ENCODE measurements around the gene AGRN.
A peak's percentile ranks its signal among the peaks of the same experiment; 100 is the strongest.
"Not testable (repeated sequence)": the region's sequence is repeated elsewhere in the genome, so short reads cannot be mapped to it uniquely, and the experiment has no call there.

The AGRN gene

DNA sequence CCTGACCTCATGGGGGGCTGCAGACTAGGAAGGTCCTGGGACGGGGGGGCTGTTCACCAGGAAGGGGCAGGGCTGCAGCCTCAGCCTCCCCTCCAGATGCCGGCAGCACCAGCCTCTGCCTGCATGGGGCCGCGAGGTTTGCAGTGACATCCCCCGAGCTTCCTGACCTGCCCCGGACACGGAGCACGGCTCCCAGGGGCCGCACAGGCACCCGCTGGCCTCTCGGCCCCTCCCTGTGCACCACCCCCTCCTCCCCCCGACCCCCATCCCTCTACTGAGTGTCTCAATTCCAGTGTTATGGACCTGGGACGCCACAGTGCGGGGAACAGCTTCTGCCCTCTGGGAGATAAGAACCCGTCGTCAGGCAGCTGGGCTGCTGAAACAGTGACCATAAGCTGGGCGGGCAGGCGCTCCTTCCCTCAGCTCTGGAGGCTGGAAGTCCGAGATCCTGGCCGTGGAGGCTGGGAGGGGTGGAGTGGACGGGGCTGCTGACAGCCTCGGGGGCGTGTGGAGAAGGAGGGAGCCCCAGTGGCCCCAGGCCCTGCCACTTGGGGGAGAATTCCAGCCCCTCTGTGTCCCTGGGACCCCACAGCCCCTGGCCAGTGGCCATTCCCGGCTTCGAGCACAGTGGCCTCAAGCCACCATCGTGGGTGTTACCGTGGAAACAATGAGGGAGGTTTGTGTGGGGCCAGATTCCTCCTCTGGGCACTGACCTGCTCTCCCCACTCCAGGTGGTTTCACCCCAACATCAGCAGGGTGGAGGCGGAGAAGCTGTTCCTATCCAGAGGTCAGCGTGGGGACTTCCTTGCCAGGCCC lies 42.6 kb downstream of the AGRN start:
- Histone ChIP-seq H3K9ac (ENCODE audit: low read depth, low read length) (no peak overlapping the region), H3K27ac (ENCODE audit: low read length) (no peak overlapping the region), H3K9me3 (ENCODE audit: insufficient read depth, low read depth, low read length) (no peaks in the 10 kb centered on the region), H3K4me3 (ENCODE audit: low read length) (no peak overlapping the region), H3K36me3 (ENCODE audit: insufficient read depth, low read depth, low read length) (no peaks in the 10 kb centered on the region), H3K4me1 (ENCODE audit: insufficient read depth, low read length) (no peaks in the 10 kb centered on the region; the same call in 1 of the 2 replicates), H3K27me3 (ENCODE audit: insufficient read depth, low read length) (peaks cover 71% of the 10 kb centered on the region)

DNA sequence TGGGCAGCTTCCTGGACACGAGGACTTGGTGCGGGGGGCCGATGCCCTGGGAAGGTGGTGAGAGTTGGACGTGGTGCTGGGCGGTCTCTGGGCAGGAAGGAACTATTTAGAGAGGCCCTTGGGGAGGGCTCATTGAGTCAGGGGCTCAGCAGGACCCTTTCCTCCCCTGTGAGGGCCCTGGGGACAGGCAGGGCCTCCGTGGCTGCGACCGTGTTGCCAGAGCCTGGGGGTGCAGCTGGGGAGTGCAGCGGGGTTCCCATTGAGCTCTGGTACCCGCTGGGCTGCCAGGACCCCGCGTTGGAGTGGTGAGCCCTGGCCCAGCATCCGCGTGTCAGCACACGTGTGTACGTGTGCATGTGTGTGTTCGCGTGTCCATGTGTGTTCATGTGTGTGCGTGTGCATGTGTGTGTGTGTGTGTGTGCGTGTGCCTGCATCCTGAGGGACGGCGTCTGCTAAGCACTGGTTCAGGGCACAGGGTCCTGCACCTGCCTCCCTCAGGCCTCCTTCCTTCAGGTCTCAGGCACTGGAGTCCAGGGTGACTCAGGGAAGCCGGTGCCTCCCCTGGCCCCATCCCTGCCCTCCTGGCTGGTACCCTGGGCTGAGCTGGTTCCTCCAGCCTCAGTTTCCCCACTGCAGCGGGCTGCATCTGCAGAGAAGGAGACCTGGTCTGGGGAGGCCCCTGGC lies 43.5 kb downstream of the AGRN start:
- H3K9ac ChIP-seq (ENCODE audit: low read depth, low read length) = no peak overlapping the region
- no peaks in the 10 kb centered on the region for H3K9me3 ChIP-seq (ENCODE audit: insufficient read depth, low read depth, low read length)
- no peaks in the 10 kb centered on the region; the same call in 1 of the 2 replicates for H3K4me1 ChIP-seq (ENCODE audit: insufficient read depth, low read length)
- H3K36me3 ChIP-seq (ENCODE audit: insufficient read depth, low read depth, low read length) = no peaks in the 10 kb centered on the region
- H3K27ac ChIP-seq (ENCODE audit: low read length) = no peak overlapping the region
- no peak overlapping the region for H3K4me3 ChIP-seq (ENCODE audit: low read length)
- H3K27me3 ChIP-seq (ENCODE audit: insufficient read depth, low read length) = peaks cover 71% of the 10 kb centered on the region

DNA sequence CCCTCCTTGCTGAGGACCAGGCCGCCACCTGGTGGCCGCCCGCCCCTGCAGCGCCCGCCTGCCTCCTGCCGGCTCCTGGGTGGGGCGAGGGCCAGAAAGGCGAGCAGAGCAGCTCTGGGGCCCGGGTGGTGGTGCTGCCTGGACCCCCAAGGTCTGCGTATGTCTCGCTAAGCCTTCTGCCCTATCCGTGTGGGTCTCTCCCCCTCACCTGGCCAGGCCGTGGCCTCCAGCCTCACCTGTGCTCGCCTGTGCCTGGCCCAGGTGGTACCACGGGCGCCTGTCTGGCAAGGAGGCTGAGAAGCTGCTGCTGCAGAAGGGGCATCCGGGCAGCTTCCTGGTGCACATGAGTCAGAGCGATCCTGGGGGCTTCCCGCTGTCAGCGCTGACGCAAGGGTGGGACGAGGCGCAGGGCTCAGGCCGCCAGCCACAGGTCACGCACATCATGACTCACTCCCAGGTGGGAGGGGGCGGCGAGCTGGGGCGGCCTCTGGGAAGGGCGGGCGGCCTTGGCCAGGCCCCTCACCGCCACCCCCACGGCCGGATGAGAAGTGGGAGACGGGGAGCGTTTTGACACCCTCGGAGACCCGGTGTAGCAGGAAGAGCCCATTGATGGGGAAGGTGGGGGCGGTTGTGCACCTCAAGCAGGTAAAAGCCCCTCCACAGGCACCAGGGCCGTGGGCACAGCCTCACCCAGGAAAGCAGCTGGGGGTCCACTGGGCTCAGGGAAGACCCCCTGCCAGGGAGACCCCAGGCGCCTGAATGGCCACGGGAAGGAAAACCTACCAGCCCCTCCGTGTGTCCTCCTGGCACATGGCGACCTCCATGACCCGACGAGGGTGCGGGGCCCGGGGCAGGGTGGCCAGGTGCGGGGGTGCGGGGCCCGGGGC lies 44.3 kb downstream of the AGRN start:
- Histone ChIP-seq H3K27me3 (ENCODE audit: insufficient read depth, low read length) (peaks cover 64% of the 10 kb centered on the region), H3K27ac (ENCODE audit: low read length) (no peak overlapping the region), H3K9me3 (ENCODE audit: insufficient read depth, low read depth, low read length) (no peaks in the 10 kb centered on the region), H3K9ac (ENCODE audit: low read depth, low read length) (no peak overlapping the region), H3K4me1 (ENCODE audit: insufficient read depth, low read length) (no peaks in the 10 kb centered on the region; the same call in 1 of the 2 replicates), H3K36me3 (ENCODE audit: insufficient read depth, low read depth, low read length) (no peaks in the 10 kb centered on the region), H3K4me3 (ENCODE audit: low read length) (no peak overlapping the region; the same call in 1 of the 2 replicates)

DNA sequence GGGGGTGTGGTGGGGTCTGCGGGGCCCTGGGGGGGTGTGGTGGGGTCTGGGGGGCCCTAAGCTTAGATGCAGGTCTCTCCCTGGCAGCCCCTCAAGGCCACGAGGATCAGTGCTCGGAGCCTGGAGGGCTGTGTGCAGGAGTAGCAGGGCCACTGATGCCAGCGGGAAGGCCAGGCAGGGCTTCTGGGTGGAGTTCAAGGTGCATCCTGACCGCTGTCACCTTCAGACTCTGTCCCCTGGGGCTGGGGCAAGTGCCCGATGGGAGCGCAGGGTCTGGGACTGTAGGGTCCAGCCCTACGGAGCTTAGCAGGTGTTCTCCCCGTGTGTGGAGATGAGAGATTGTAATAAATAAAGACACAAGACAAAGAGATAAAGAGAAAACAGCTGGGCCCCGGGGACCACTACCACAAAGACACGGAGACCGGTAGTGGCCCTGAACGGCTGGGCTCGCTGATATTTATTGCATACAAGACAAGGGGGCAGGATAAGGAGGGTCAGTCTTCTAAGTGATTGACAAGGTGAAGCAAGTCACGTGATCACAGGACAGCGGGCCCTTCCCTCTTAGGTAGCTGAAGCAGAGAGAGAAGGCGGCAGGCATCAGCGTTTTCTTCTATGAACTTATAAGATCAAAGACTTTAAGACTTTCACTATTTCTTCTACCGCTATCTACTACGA lies 45.5 kb downstream of the AGRN start:
- no peaks in the 10 kb centered on the region; the same call in 1 of the 2 replicates for H3K4me1 ChIP-seq (ENCODE audit: insufficient read depth, low read length)
- no peak overlapping the region for H3K27ac ChIP-seq (ENCODE audit: low read length)
- no peak overlapping the region for H3K9ac ChIP-seq (ENCODE audit: low read depth, low read length)
- peaks cover 66% of the 10 kb centered on the region for H3K27me3 ChIP-seq (ENCODE audit: insufficient read depth, low read length)
- no peaks in the 10 kb centered on the region for H3K9me3 ChIP-seq (ENCODE audit: insufficient read depth, low read depth, low read length)
- no peaks in the 10 kb centered on the region for H3K36me3 ChIP-seq (ENCODE audit: insufficient read depth, low read depth, low read length)
- H3K4me3 ChIP-seq (ENCODE audit: low read length) = no peak overlapping the region

DNA sequence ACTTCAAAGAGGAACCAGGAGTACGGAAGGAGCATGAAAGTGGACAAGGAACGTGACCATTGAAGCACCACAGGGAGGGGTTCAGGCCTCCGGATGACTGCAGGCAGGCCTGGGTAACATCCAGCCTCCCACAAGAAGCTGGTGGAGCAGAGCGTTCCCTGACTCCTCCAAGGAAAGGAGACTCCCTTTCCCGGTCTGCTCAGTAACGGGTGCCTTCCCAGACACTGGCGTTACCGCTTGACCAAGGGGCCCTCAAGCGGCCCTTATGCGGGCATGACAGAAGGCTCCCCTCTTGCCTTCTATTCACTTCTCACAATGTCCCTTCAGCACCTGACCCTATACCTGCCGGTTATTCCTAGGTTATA lies 46.0 kb downstream of the AGRN start:
- not testable (repeated sequence) for H3K36me3 ChIP-seq (ENCODE audit: insufficient read depth, low read depth, low read length); H3K4me3 ChIP-seq (ENCODE audit: low read length); H3K4me1 ChIP-seq (ENCODE audit: insufficient read depth, low read length); H3K9ac ChIP-seq (ENCODE audit: low read depth, low read length); H3K27ac ChIP-seq (ENCODE audit: low read length); H3K9me3 ChIP-seq (ENCODE audit: insufficient read depth, low read depth, low read length)
- peaks cover 63% of the 10 kb centered on the region for H3K27me3 ChIP-seq (ENCODE audit: insufficient read depth, low read length)

DNA sequence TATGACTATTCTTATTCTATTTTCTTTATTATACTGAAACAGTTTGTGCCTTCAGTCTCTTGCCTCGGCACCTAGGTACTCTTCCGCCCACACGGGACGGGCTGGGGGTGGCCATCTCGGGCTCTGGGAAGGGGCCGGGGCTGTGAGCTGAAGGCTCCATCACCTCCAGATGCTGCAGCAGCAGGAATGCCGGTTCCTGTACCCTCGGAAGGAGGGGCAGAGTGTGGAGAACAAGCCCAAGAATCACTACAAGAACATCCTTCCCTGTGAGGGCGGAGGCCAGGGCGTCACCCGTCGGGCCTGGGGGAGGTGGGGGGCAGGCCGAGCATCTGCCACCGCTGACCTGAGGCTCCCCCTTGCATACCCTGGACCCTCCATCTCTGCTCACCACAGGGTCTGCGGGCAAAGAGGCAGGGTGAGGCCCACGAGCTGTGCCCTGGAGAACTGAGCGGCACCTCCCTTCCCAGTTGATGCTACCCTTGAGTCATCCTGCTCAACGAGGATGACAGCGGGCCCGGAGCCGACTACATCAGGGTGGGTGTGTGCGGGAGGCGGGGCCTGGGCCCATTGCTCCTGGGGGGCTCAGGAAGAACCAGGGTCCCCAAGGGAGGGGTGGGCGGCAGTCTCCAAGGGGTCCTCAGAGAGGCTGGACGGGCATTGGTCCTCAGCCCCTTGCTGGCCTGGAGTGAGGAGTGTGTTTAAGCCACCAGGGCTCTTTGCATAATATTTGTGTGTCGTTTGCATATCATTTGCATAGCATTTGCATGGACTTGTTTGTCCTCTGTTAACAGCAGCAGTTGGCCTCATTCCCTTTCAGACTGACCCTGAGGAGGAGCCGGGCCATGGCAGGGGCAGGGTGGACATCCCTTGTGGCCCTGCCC lies 46.7 kb downstream of the AGRN start:
- no peaks in the 10 kb centered on the region for H3K36me3 ChIP-seq (ENCODE audit: insufficient read depth, low read depth, low read length)
- no peaks in the 10 kb centered on the region; the same call in 1 of the 2 replicates for H3K4me1 ChIP-seq (ENCODE audit: insufficient read depth, low read length)
- H3K4me3 ChIP-seq (ENCODE audit: low read length) = no peak overlapping the region
- H3K27me3 ChIP-seq (ENCODE audit: insufficient read depth, low read length) = peaks cover 56% of the 10 kb centered on the region
- no peaks in the 10 kb centered on the region for H3K9me3 ChIP-seq (ENCODE audit: insufficient read depth, low read depth, low read length)
- H3K27ac ChIP-seq (ENCODE audit: low read length) = no peak overlapping the region
- no peak overlapping the region for H3K9ac ChIP-seq (ENCODE audit: low read depth, low read length)

DNA sequence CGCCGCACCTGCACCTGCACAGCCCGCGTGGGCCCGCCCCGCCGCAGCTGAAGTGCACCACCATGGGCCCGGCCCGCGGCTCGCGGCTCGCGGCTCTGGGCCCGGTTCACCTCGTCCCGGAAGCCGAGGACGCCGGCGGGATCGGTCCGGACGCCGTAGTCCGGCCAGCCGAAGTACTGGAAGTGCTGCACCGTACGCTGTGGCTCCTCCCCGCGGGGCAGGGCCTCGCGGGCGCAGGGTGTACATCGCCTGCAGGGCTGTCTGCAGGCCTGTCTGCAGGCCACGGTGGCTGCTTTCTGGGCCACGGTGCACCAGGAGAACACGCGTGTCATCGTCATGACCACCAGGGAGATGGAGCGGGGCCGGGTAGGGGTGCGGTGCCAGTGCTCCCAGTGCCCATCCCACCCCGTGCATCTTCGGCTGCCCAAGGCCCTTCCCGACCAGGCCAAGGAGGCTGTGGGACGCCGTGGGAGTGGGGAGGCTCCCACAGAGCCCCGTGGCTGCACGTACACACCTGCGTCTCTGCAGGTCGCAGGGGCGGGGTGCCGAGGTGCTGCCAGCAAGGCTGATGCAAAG lies 47.5 kb downstream of the AGRN start:
- no peak overlapping the region for H3K9ac ChIP-seq (ENCODE audit: low read depth, low read length)
- H3K4me3 ChIP-seq (ENCODE audit: low read length) = no peak overlapping the region
- H3K36me3 ChIP-seq (ENCODE audit: insufficient read depth, low read depth, low read length) = no peaks in the 10 kb centered on the region
- no peaks in the 10 kb centered on the region; the same call in 1 of the 2 replicates for H3K4me1 ChIP-seq (ENCODE audit: insufficient read depth, low read length)
- no peaks in the 10 kb centered on the region for H3K9me3 ChIP-seq (ENCODE audit: insufficient read depth, low read depth, low read length)
- peaks cover 49% of the 10 kb centered on the region for H3K27me3 ChIP-seq (ENCODE audit: insufficient read depth, low read length)
- H3K27ac ChIP-seq (ENCODE audit: low read length) = no peak overlapping the region

DNA sequence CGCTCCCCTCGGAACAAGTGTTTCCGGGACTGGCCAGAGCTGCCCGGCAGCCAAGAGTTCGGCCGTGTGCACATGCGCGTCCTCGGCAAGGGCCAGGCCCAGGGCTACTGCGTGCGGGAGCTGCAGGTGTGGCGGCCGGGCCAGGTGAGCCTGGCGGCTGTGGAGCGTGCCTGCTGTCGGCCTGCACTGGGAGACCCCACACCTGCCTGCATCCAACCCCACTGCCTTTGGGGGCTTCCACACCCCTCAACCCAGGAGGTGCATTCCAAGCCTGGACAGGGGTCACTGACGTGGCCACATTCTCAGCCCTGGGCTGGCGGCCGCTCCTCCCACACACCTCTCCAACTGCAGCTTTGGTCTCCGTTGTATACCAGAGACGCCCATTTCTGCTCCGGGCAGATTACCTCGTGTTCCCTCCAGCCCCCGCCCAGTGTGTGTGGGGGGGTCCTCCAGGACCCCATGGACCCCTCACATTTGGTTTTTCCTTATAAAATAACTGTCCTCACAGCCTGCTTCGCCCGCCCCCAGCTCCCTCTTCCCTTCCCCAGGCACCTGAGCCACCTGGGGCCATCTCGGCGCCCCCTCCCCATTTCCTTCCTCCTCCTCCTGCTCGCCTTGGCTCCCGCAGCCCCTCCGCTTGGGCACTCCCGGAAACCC lies 48.1 kb downstream of the AGRN start:
- H3K9ac ChIP-seq (ENCODE audit: low read depth, low read length) = no peak overlapping the region
- no peak overlapping the region for H3K27ac ChIP-seq (ENCODE audit: low read length)
- no peaks in the 10 kb centered on the region for H3K9me3 ChIP-seq (ENCODE audit: insufficient read depth, low read depth, low read length)
- no peaks in the 10 kb centered on the region for H3K36me3 ChIP-seq (ENCODE audit: insufficient read depth, low read depth, low read length)
- H3K4me3 ChIP-seq (ENCODE audit: low read length) = peak overlapping the region; percentile 56; the same call in 1 of the 2 replicates
- no peaks in the 10 kb centered on the region; the same call in 1 of the 2 replicates for H3K4me1 ChIP-seq (ENCODE audit: insufficient read depth, low read length)
- H3K27me3 ChIP-seq (ENCODE audit: insufficient read depth, low read length) = peaks cover 43% of the 10 kb centered on the region

DNA sequence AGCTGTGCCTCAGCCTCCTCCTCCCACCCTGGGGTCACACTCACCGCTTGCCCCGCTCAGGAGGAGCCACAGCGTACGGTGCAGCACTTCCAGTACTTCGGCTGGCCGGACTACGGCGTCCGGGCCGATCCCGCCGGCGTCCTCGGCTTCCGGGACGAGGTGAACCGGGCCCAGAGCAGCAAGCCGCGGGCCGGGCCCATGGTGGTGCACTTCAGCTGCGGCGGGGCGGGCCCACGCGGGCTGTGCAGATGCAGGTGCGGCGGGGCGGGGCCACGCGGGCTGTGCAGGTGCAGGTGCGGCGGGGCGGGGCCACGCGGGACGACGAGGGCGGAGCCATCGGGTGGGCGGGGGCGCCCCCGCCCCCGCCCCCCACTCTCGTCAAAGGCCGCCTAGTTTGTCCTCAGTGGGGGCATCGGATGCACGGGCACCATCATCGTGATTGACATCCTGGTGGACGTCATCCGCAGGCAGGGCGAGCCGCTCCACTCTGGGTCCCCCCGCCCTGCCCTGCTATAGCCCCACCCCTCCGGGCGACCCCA lies 48.7 kb downstream of the AGRN start:
- Histone ChIP-seq H3K4me1 (ENCODE audit: insufficient read depth, low read length) (no peaks in the 10 kb centered on the region), H3K9me3 (ENCODE audit: insufficient read depth, low read depth, low read length) (no peaks in the 10 kb centered on the region), H3K27ac (ENCODE audit: low read length) (no peak overlapping the region), H3K4me3 (ENCODE audit: low read length) (peak overlapping the region; percentile 56; the same call in 1 of the 2 replicates), H3K27me3 (ENCODE audit: insufficient read depth, low read length) (peaks cover 37% of the 10 kb centered on the region), H3K36me3 (ENCODE audit: insufficient read depth, low read depth, low read length) (no peaks in the 10 kb centered on the region), H3K9ac (ENCODE audit: low read depth, low read length) (no peak overlapping the region)

Measured in iPS-20b (cell line).